Endometrial microvascular endothelial cells (primary cell): ENCODE data around the gene PRSS2. TPM values are rescaled to one million over a fixed set of nuclear protein-coding genes. Genes with fewer than 3 reads are reported as not detected.

Experiments
- in situ Hi-C: cut with HindIII; loops from 2 replicates; pipeline ENCODE4 v1.10.0; 2017; ENCODE audit warnings: low sequenced_read_pairs, low pct_unique_long_range_greater_than_20kb; ENCODE audit errors: inconsistent ontology term
- total RNA-seq: library from RNA; depleted of rRNA; stranded (reverse); fragments of >200 nt; gene quantifications from one replicate; pipeline ENCODE4 v1.2.3, GENCODE V29; 2015; ENCODE audit errors: inconsistent ontology term

The PRSS2 gene
- total RNA-seq, 1 donor from 2014 or later: not detected

DNA sequence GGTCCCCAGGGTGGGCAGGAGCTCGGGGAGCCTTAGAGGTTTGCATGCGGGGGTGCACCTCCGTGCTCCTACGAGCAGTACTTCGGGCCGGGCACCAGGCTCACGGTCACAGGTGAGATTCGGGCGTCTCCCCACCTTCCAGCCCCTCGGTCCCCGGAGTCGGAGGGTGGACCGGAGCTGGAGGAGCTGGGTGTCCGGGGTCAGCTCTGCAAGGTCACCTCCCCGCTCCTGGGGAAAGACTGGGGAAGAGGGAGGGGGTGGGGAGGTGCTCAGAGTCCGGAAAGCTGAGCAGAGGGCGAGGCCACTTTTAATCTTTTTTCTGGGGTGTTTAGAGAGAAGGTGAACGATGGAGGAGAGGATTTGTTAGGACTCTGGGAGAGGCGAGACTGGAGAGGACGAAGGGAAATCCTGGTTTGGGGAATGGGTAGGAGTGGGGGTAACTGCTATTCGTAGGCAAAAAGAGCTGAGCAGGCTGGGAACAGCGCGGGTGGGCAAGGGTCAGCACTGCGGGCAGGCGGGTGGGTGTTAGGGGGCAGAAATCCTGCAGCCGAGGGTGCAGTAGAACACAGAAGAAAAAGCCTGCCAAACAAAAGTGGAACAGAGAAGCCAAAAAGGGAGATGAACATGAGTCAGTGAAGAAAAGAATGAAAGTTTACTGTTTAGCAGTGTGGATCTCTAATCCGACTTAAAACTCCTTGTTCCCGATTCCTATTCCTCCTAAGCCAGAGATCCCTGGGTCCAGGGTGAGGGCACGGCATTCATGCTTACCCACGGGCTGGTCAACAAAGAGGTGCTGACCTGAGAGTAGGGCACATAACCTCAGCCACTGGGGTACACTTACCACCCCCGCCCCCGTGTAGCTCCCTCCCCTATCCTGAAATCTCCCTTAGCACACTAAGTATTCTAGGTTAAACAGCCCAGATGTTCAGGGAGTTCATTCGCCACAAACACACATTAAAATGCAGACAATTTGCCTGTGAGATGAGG lies 26.9 kb downstream of the PRSS2 start:
- in situ Hi-C loops: no loop called here

DNA sequence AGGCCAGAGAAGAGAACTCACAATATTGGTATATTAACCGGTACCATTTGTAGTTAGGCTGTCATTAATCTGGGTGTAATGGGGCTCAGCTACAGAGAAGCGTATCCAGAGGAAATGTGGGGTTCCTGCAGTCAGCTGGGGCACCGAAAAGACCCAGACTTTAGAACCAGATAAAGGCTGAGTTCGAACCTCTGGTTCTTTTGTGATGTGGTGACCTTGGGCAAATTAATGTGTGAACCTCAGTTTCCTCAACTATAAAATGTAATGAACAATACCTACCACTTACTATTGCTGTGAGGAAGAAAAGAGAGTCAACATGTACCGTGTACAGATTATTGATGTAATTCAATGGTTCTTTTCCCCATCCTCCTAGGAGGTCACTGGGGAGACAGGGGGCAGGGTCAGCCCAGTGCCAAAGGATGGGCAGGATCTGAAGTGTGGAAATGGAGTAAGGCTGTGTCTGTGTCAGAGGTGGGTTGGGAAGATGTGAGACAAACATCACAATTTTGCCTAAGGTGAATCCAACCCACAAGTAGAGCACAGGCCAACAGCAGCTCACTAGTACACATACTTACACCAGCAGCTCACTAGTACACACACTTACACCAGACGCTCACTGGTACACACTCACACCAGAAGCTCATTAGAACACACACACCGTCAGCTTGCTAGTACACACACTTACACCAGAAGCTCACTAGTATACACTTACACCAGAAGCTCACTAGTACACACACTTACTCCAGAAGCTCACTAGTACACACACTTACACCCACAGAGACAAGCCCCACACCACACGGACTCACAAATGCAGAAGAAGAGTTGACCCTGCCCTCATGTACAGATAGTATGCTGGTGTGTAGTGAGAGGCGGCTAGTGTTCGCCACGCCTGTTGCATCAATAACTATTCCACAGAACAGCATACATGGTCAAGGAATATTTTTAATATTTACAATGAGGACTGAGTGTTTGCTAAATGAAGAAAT lies 28.0 kb downstream of the PRSS2 start:
- in situ Hi-C loops: no loop called here

DNA sequence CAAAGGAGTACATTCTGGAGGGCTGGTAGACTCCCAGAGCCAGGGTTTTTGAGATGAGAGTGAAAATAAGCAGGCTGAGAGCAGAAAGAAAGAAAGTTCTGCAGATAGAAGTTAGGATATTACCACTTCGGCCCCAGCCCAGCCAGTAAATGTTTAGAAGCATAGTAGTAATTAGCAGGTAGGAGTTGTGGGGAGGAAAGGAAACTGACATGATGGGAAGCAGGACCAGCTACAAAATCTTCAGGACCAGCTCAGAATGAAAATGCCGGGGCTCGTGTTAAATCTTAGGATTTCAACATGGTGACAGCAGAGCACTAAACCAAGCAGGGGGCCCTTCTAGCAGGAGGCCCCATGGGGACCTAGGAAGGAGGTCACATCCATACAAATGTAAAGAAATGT lies 28.7 kb downstream of the PRSS2 start:
- in situ Hi-C loops: no loop called here

DNA sequence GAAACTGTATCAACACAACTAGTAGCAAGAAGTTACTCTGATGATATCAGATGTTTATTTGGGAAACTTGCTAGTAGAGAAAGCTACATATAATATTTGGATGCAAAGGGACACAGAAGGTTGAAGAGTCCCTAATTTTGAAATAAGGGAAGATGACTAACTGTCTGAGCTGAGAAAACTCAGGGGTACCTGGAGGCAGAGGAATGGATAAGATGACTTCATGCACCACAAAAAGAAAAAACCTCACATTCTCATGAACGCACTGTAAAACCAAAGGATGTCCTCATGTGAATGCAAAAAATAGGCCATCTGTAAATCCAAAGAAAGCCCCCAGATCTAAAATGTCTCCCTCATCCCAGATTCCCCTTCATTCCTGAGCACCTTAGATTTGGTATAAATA lies 29.3 kb downstream of the PRSS2 start:
- in situ Hi-C loops: no loop called here

DNA sequence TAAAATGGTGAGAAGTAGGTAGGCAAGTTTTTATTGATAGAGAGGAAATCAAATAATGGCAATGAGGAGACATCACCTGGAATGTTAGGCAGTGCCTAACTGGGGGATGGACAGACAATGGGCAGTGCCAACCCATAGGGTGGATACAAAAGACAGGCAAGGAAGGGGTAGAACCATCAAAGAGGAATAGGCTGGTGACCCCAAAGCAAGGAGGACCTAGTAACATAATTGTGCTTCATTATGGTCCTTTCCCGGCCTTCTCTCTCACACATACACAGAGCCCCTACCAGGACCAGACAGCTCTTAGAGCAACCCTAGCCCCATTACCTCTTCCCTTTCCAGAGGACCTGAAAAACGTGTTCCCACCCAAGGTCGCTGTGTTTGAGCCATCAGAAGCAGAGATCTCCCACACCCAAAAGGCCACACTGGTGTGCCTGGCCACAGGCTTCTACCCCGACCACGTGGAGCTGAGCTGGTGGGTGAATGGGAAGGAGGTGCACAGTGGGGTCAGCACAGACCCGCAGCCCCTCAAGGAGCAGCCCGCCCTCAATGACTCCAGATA lies 30.0 kb downstream of the PRSS2 start:
- in situ Hi-C loops: no loop called here

DNA sequence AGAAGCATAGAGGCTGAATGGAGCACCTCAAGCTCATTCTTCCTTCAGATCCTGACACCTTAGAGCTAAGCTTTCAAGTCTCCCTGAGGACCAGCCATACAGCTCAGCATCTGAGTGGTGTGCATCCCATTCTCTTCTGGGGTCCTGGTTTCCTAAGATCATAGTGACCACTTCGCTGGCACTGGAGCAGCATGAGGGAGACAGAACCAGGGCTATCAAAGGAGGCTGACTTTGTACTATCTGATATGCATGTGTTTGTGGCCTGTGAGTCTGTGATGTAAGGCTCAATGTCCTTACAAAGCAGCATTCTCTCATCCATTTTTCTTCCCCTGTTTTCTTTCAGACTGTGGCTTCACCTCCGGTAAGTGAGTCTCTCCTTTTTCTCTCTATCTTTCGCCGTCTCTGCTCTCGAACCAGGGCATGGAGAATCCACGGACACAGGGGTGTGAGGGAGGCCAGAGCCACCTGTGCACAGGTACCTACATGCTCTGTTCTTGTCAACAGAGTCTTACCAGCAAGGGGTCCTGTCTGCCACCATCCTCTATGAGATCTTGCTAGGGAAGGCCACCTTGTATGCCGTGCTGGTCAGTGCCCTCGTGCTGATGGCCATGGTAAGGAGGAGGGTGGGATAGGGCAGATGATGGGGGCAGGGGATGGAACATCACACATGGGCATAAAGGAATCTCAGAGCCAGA lies 31.0 kb downstream of the PRSS2 start:
- in situ Hi-C loops: no loop called here

DNA sequence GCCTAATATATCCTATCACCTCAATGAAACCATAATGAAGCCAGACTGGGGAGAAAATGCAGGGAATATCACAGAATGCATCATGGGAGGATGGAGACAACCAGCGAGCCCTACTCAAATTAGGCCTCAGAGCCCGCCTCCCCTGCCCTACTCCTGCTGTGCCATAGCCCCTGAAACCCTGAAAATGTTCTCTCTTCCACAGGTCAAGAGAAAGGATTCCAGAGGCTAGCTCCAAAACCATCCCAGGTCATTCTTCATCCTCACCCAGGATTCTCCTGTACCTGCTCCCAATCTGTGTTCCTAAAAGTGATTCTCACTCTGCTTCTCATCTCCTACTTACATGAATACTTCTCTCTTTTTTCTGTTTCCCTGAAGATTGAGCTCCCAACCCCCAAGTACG lies 31.5 kb downstream of the PRSS2 start:
- in situ Hi-C loops: no loop called here

DNA sequence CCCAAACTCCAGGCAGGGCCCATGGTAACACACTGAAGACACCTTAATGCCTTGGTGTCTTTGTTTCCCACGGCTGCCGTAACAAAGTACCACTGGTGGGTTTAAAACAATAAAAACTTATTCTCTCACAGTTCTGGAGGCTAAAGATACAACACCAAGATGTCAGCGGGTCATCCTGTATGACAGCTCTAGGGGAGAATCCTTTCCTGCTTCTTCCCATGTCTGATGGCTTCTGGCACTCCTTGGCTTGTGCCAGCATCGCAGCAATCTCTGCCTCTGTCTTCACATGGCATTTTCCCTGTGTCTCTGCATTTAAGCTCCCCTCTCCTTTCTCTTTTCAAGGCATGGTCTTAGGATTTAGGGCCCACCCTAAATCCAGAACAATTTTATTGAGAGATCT lies 33.1 kb downstream of the PRSS2 start:
- in situ Hi-C loops: no loop called here

DNA sequence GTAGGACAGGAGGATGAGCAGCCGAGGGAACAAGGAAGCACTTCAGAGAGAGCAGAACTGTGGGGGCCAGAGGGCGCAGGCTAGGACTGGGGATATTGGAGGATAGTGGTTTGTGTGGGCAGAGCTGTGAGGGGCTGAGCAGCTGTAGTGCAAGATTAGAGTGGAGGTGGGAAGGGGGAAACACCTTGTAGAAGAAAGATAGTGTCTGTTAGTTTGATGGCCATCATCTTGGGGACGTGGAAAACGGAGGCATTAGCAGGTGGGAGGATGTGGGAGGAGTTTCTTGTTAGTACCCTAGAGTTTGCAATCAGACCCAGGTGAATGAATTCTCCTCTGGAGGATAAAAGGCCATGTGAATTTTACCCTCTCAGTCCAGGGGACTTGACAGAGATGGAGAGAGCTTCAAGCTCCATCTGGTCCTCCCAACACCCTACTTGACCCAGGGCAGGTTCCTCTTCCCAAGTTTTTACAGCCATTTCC lies 34.0 kb downstream of the PRSS2 start:
- in situ Hi-C loops: no loop called here

DNA sequence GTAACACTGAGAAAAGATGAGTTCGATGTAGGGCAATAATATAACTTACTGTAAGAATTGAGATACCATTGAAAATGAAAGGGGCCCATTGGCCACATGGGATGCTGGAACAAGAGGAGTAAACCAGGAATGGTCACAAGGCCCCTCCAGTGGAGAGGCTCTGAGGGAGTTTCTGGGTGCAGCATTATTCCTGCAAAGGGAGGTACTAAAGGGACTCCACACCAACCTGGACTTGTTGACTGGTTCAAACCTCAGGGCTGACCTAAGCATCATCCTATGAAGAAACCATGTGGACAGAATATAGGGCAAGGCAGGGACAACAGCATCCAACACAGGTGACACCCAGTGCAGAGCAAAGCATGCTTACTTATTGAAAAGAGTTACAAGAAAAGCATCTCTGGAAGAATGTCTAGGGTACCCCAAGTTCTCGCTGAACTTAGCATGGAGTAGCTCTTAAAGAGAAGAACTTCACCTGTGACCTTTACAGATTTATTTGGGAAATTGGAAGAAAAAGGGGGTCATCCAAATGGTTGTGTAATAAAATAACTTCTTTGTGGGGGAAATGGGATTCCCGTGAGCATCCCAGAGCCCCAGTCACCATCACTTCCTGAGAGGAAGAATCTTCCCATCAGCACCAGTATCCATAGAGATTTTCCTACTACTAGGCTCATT lies 34.7 kb downstream of the PRSS2 start:
- in situ Hi-C loops: no loop called here

DNA sequence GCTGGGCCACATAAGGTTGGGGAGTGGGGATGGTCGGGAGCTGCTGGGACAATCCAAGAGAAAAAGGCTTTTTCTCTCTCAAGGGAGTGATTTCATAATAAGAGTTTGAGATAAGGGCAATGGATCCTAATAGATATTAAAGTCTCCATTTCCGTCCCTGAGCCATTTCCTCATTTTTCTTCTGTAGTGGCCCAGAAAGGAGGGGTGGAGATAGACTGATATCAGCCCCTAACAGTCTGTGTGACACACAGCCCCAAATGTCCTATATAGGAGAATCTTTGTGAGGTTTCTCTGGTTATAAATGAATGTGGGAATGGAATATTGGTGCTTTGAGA lies 35.2 kb downstream of the PRSS2 start:
- in situ Hi-C loops: no loop called here

DNA sequence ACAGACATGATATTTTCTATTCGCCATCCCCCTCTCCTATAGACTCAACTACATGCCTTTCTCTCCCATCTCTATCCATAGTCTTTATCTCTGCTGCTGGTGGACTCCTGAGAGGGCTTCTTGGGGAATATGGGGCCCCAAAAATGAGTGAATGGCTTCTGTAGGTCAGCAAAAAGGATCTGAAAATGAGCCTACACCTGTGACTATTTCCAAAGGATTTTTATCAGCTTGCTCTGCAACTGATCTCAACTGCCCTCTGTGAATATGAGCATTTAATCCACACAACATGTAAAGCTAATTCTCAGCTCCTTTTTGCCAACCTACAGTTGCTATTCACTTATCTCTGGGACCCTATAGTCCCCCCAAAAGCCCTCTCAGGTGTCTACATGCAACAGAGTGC lies 36.2 kb downstream of the PRSS2 start:
- in situ Hi-C loops: no loop called here

DNA sequence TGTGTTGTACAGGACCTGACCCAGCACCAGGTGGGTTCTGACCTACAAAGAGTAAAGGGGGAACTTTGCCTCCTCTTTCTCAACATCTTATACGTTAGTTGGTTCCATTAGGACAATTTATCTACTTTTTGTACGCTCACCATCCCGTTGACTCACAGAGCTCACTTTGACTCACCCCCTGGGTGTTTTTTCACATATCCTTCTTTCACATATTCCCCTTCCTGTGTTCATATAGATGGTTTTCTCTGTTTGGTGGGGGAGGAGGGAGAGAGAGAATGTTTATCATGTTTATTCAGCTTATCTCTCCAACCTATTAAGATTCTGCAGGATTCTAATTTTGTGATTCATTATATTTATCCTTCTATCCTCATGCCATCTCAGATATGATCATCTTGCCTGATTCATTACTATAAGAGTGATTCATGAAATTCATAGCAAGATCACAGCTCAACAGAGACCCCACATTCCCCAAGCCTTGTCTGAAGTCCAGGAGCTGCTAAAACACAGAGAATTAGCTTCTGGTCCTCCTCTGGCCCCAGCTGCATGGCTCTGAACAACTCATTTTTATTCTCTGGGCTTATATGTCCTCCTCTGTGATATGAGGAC lies 37.2 kb downstream of the PRSS2 start:
- in situ Hi-C loops: no loop called here

DNA sequence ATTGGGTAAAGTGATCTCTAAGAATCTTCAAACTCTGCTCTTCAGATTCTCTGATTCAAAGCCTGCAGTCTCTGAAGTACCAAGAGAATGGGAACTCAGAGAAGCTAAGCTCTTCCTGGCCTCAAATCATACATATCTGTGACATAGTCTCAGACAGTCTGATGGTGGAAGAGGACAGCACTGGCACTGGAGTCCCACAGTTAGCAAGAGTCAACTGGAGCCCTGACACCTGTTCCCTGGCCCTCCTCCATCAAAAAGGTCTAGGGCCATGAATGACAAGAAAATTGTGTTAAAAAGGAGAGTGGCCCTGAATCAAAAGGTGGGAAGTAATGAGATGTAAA lies 37.7 kb downstream of the PRSS2 start:
- in situ Hi-C loops: no loop called here

DNA sequence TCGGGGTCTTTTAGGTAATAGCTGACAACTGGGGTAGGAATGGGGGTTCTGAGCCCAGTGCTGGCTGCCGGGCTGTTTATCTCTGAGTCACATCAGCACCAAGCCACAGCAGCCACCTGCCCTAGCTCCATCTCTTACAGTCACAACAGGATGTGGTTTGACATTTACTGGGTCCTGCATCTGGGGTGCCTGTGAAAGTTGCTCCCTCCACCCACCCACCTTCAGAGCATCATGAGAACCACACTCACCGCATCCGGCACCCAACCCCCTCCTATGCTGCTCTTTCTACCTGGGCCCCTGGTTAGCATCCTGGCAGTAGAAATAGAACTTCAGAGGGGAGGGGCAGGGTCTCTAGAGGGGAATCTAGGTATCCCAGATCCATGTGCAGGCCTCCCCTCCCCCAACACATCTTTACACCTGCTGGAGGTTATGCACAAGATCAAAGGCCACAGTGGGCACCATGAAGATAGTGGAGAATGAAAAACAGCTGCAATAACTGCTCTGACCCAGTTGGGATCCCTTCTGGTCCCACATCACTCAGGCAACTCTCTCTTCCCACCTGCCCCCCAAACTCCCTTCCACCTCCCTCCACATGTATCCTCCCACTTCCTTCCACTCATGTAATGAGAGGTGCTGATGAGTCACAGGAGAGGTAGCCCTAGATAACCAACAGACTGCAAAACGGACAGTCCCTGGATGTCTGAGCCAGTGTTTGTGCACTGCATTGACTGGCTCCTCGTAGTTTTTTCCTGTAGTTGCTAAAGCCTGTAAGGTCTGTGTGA lies 38.2 kb downstream of the PRSS2 start:
- in situ Hi-C loops: no loop called here

DNA sequence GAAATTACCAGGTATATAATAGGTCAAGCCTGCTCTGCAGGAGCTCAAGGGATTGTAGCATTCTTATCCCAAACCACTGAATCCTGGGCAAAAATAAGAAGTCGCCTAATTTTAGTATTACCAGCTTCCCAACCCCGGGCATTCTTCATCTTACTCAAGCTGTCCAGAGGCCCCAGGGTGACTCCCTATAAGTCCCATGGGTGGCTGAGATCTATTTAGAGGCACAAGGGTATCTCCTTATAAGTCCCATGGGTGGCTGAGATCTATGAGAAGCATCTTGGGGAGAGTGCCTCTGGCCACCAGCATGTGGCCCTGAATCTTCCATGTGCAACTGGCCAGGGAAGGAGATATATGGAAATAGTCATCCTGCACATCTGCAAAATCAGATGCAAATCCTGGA lies 38.9 kb downstream of the PRSS2 start:
- in situ Hi-C loops: no loop called here

DNA sequence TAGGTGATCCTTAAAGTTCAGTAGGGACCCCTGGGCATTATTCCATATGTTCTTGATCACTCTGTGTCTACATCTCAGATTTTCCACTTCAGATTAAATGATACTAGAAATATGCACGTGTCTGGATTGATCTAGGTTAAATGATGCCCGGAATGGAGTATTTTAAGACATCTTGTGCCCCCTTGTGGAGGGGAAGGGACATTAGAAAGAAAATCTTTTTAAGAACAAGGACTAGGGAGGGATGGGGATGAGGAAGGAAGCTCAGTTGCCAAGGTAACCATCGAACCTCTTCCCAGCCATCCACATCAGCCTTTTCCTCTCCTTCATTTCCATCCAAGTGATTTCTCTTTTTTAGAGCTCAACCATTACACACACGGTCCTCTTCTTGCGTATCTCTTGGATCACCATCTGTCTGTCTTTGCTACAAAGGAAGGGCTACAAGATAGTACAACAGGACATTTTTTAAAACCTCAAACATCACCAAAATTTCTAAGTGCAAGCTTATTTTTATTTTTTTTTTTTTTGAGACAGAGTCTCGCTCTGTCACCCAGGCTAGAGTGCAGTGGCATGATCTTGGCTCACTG lies 40.5 kb downstream of the PRSS2 start:
- in situ Hi-C loops: no loop called here
